Tibial nerve (tissue), 4 donors: Measurements from ENCODE around the gene POLD4. TPM values are rescaled to one million over a fixed set of nuclear protein-coding genes. Genes with fewer than 3 reads are reported as not detected.
A peak's percentile ranks its signal among the peaks of the same experiment; 100 is the strongest.

Experiments
- DNase-seq, 2 donors: peaks; one replicate each; pipeline ENCODE4 v3.0.0-alpha.2; 2019; ENCODE audit warnings: low spot score in 2 of 2
- H3K27ac ChIP-seq, 4 donors: fragments of 200-600 bp; sonication (generic) in 3 of 4; one replicate each; pipeline ENCODE4 v1.5.1; 2017 to 2019; ENCODE audit warnings: mild to moderate bottlenecking in 1 of 4
- H3K27me3 ChIP-seq, 2 donors: fragments of 200-600 bp; sonication (generic) in 1 of 2; one replicate each; pipeline versions ENCODE4 v1.5.1 to v1.6.0; 2017 to 2019
- H3K36me3 ChIP-seq, 3 donors: fragments of 200-600 bp; sonication (generic); one replicate each; pipeline ENCODE4 v1.5.1; 2018 to 2019
- H3K4me1 ChIP-seq, 4 donors: fragments of 200-600 bp; sonication (generic) in 3 of 4; one replicate each; pipeline ENCODE4 v1.5.1; 2017 to 2019
- H3K4me3 ChIP-seq, 4 donors: fragments of 200-600 bp; sonication (generic) in 3 of 4; one replicate each; pipeline ENCODE4 v1.5.1; 2017 to 2019; ENCODE audit warnings: mild to moderate bottlenecking in 1 of 4, moderate library complexity in 1 of 4
- H3K9me3 ChIP-seq, 4 donors: fragments of 200-600 bp; sonication (generic) in 3 of 4; one replicate each; pipeline ENCODE4 v1.5.1; 2017 to 2019
- CTCF ChIP-seq, 5 experiments: fragments of 200-600 bp in 3 of 5; fragments of 450-650 bp in 2 of 5; sonication (generic) in 3 of 5; IDR thresholded peaks; one replicate each; pipeline ENCODE4 v1.5.1; 2016 to 2019; ENCODE audit warnings: antibody characterized with exemption in 5 of 5, mild to moderate bottlenecking in 3 of 5, moderate library complexity in 2 of 5
- EP300 ChIP-seq, 2 donors: sonication (generic); formaldehyde crosslinking; IDR thresholded peaks; one replicate each; pipeline ENCODE4 v1.6.1; 2017; ENCODE audit warnings: antibody characterized with exemption in 2 of 2, mild to moderate bottlenecking in 1 of 2
- POLR2A ChIP-seq, 2 donors: fragments of 450-650 bp; IDR thresholded peaks; one replicate each; pipeline ENCODE4 v1.6.1; 2017; ENCODE audit warnings: antibody characterized with exemption in 2 of 2, mild to moderate bottlenecking in 2 of 2, moderate library complexity in 2 of 2
- WGBS, 2 donors: methylation state at CpG; one replicate each; pipeline ENCODE4 v1.1.5; 2018; 5-methylcytosine and 5-hydroxymethylcytosine counted together
- total RNA-seq, 4 donors: library from RNA; depleted of rRNA; stranded (reverse); fragments of >200 nt; gene quantifications; one replicate each; pipeline ENCODE4 v1.1.0, GENCODE V29; 2016

Gene POLD4
- total RNA-seq, 4 donors from 2014 or later = 70.8 to 154 (median 88.5) TPM

GRCh38 chr11:67315325-67315909 is 37.9 kb downstream of the POLD4 start:
- no peak for DNase-seq
- H3K9me3 ChIP-seq = no peaks in the 10 kb centered on the region
- no peak overlapping the region for H3K27ac ChIP-seq
- no peaks in the 10 kb centered on the region for H3K27me3 ChIP-seq
- H3K4me3 ChIP-seq = no peak overlapping the region
- H3K36me3 ChIP-seq = peaks cover 0 to 17% (median 0%) of the 10 kb centered on the region in 3 donors
- TF ChIP-seq POLR2A (IDR thresholded peaks at IDR 0.05) (no peak), CTCF (IDR thresholded peaks at IDR 0.05) (no peak), EP300 (IDR thresholded peaks at IDR 0.05) (no peak)
- peaks cover 0 to 39% (median 8%) of the 10 kb centered on the region in 4 donors for H3K4me1 ChIP-seq
- 81 to 82% methylated on average over 9 of the region's 9 CpGs for WGBS, 2 donors

- Histone ChIP-seq H3K27ac (no peak overlapping the region), H3K27me3 (no peaks in the 10 kb centered on the region), H3K9me3 (no peaks in the 10 kb centered on the region), H3K4me3 (no peak overlapping the region), H3K4me1 (peaks cover 0 to 28% (median 7%) of the 10 kb centered on the region in 4 donors), H3K36me3 (peaks cover 0 to 29% (median 0%) of the 10 kb centered on the region in 3 donors)
- 80 to 83% methylated on average over 2 of the region's 2 CpGs for WGBS, 2 donors
- no peak for DNase-seq
- no peak for TF ChIP-seq CTCF (IDR thresholded peaks at IDR 0.05)
- no peak for TF ChIP-seq POLR2A (IDR thresholded peaks at IDR 0.05)
- TF ChIP-seq EP300 (IDR thresholded peaks at IDR 0.05) = no peak
These were observed 39.1 kb downstream of the POLD4 start for GRCh38 chr11:67314218-67314617.

GRCh38 chr11:67313125-67313890 is 40.0 kb downstream of the POLD4 start:
- H3K27me3 ChIP-seq = no peaks in the 10 kb centered on the region
- no peak overlapping the region for H3K4me3 ChIP-seq
- TF ChIP-seq POLR2A (IDR thresholded peaks at IDR 0.05) (no peak), EP300 (IDR thresholded peaks at IDR 0.05) (no peak), CTCF (IDR thresholded peaks at IDR 0.05) (no peak)
- H3K27ac ChIP-seq = peak overlapping the region in 1 of 4 donors; percentile 43
- H3K36me3 ChIP-seq = peaks cover 0 to 38% (median 0%) of the 10 kb centered on the region in 3 donors
- H3K4me1 ChIP-seq = peaks cover 0 to 19% (median 2%) of the 10 kb centered on the region in 4 donors
- 85 to 88% methylated on average over 11 of the region's 11 CpGs for WGBS, 2 donors
- no peaks in the 10 kb centered on the region for H3K9me3 ChIP-seq
- DNase-seq = no peak

GRCh38 chr11:67312187-67313021 is 40.9 kb downstream of the POLD4 start:
- no peak for TF ChIP-seq CTCF (IDR thresholded peaks at IDR 0.05)
- no peak for DNase-seq
- peaks cover 0 to 47% (median 0%) of the 10 kb centered on the region in 3 donors for H3K36me3 ChIP-seq
- peaks cover 0 to 15% (median 2%) of the 10 kb centered on the region in 4 donors for H3K4me1 ChIP-seq
- peak overlapping the region in 3 of 4 donors; percentile 29 to 43 (median 42) for H3K27ac ChIP-seq
- H3K27me3 ChIP-seq = no peaks in the 10 kb centered on the region
- no peak overlapping the region for H3K4me3 ChIP-seq
- no peaks in the 10 kb centered on the region for H3K9me3 ChIP-seq
- 64 to 71% methylated on average over 19 to 22 of the region's 22 CpGs for WGBS, 2 donors
